ENCODE results near the gene IP6K1.

IP6K1 gene

GRCh38 chr3:49703443-49703927 is 82.9 kb downstream of the IP6K1 start:
- no peak overlapping the region for H2AFZ ChIP-seq (ENCODE audit: low read depth, low read length)
- no peaks in the 10 kb centered on the region for H3K4me1 ChIP-seq (ENCODE audit: insufficient read depth, low read length)
- peaks cover 73% of the 10 kb centered on the region for H3K36me3 ChIP-seq (ENCODE audit: insufficient read depth, low read length)
- peak; percentile 74 for DNase-seq
- no peak overlapping the region for H3K4me3 ChIP-seq (ENCODE audit: low read depth in 1 of 2, low read length in 2 of 2)
- peak; percentile 98 for ATAC-seq (ENCODE audit: insufficient read depth, low read depth)
- no peaks in the 10 kb centered on the region for H3K9me3 ChIP-seq (ENCODE audit: insufficient read depth, low read length, severe bottlenecking)
- H3K79me2 ChIP-seq (ENCODE audit: insufficient read depth, low read length): no peaks in the 10 kb centered on the region
- no peaks in the 10 kb centered on the region for H3K27me3 ChIP-seq (ENCODE audit: insufficient read depth, low read length, poor library complexity)
- H3K27ac ChIP-seq (ENCODE audit: low read length): no peak overlapping the region
- H3K4me2 ChIP-seq (ENCODE audit: insufficient read depth, low read length): no peak overlapping the region
- no peak overlapping the region for H3K9ac ChIP-seq (ENCODE audit: low read depth, low read length)
- TF ChIP-seq CTCF (IDR thresholded peaks at IDR 0.05; ENCODE audit: borderline replicate concordance, extremely low read depth, low read length, poor library complexity, severe bottlenecking) (peak; percentile 94), EZH2 (IDR thresholded peaks at IDR 0.05; ENCODE audit: borderline replicate concordance, low read depth, low read length, severe bottlenecking) (no peak)
- H4K20me1 ChIP-seq (ENCODE audit: insufficient read depth, low read length): peaks cover 4% of the 10 kb centered on the region; the same call in 1 of the 2 replicates

GRCh38 chr3:49702672-49703071 is 83.7 kb downstream of the IP6K1 start:
- DNase-seq (no peak), ATAC-seq (ENCODE audit: insufficient read depth, low read depth) (no peak)
- H3K4me2 ChIP-seq (ENCODE audit: insufficient read depth, low read length): no peak overlapping the region
- H3K27me3 ChIP-seq (ENCODE audit: insufficient read depth, low read length, poor library complexity): no peaks in the 10 kb centered on the region
- H3K79me2 ChIP-seq (ENCODE audit: insufficient read depth, low read length): no peaks in the 10 kb centered on the region
- H3K27ac ChIP-seq (ENCODE audit: low read length): no peak overlapping the region
- H3K4me1 ChIP-seq (ENCODE audit: insufficient read depth, low read length): no peaks in the 10 kb centered on the region
- H2AFZ ChIP-seq (ENCODE audit: low read depth, low read length): no peak overlapping the region
- peaks cover 80% of the 10 kb centered on the region for H3K36me3 ChIP-seq (ENCODE audit: insufficient read depth, low read length)
- H4K20me1 ChIP-seq (ENCODE audit: insufficient read depth, low read length): peaks cover 4% of the 10 kb centered on the region; the same call in 1 of the 2 replicates
- H3K9me3 ChIP-seq (ENCODE audit: insufficient read depth, low read length, severe bottlenecking): no peaks in the 10 kb centered on the region
- H3K4me3 ChIP-seq (ENCODE audit: low read depth in 1 of 2, low read length in 2 of 2): no peak overlapping the region
- H3K9ac ChIP-seq (ENCODE audit: low read depth, low read length): no peak overlapping the region
- TF ChIP-seq EZH2 (IDR thresholded peaks at IDR 0.05; ENCODE audit: borderline replicate concordance, low read depth, low read length, severe bottlenecking) (no peak), CTCF (IDR thresholded peaks at IDR 0.05; ENCODE audit: borderline replicate concordance, extremely low read depth, low read length, poor library complexity, severe bottlenecking) (no peak)

GRCh38 chr3:49701388-49702077 is 84.8 kb downstream of the IP6K1 start:
- Histone ChIP-seq H3K27ac (ENCODE audit: low read length) (no peak overlapping the region), H3K27me3 (ENCODE audit: insufficient read depth, low read length, poor library complexity) (no peaks in the 10 kb centered on the region), H3K36me3 (ENCODE audit: insufficient read depth, low read length) (peaks cover 75% of the 10 kb centered on the region), H3K9ac (ENCODE audit: low read depth, low read length) (no peak overlapping the region), H3K79me2 (ENCODE audit: insufficient read depth, low read length) (no peaks in the 10 kb centered on the region), H3K9me3 (ENCODE audit: insufficient read depth, low read length, severe bottlenecking) (no peaks in the 10 kb centered on the region), H2AFZ (ENCODE audit: low read depth, low read length) (no peak overlapping the region), H3K4me3 (ENCODE audit: low read depth in 1 of 2, low read length in 2 of 2) (no peak overlapping the region), H3K4me1 (ENCODE audit: insufficient read depth, low read length) (no peaks in the 10 kb centered on the region), H4K20me1 (ENCODE audit: insufficient read depth, low read length) (peaks cover 4% of the 10 kb centered on the region; the same call in 1 of the 2 replicates), H3K4me2 (ENCODE audit: insufficient read depth, low read length) (no peak overlapping the region)
- no peak for ATAC-seq (ENCODE audit: insufficient read depth, low read depth)
- TF ChIP-seq CTCF (IDR thresholded peaks at IDR 0.05; ENCODE audit: borderline replicate concordance, extremely low read depth, low read length, poor library complexity, severe bottlenecking): peak; percentile 52
- TF ChIP-seq EZH2 (IDR thresholded peaks at IDR 0.05; ENCODE audit: borderline replicate concordance, low read depth, low read length, severe bottlenecking): no peak
- no peak for DNase-seq
